ENCODE data around the gene MIPEP.

MIPEP gene

DNA sequence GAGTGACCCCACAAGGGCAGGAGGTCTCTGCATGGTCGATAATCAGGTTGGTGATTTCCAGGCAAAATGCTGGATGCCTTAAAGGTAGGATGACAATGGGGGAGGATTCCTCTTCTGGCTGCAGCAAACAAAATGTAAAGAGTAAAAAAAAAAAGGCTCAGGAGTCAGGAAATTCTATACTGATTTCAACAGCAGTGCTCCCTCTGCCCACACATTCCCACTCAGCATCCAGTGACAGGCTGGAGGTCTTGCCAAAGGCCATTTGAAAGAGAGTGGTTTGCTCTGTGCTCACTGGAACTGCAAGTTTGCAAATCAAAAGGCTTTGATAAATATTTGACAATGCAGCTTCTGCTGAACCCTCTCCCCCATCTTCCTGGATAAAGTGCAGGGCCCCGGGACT is 183.6 kb downstream of the MIPEP start:
- no peak for DNase-seq

DNA sequence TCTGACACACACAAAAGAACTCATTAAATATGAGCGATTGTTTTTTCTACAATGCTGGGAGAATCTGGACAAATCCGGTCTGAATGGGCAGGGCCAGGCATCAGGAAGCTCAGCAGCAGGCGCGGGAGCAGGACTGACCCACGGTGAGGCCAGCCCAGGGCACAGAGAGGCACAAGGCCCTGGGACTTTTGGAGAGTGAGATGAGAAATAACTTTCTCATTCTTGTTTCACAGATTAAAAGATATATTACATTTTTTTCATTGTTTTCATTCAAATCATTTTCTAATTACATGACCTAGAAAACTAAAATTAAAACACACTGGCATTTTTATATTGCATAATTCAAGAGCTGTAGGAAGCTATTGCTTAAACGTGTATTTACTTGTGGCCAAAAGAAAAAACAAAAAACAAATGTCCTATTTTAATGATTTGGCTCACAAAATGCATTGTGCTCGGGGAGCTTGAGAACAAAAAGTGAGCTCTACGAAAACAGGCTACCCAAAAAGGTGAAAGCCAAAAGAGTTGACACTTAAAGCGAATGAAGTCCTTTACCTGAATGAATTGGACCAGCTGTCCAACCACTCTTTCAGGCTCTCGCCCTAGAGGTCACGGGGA is 185.8 kb downstream of the MIPEP start:
- DNase-seq = no peak

DNA sequence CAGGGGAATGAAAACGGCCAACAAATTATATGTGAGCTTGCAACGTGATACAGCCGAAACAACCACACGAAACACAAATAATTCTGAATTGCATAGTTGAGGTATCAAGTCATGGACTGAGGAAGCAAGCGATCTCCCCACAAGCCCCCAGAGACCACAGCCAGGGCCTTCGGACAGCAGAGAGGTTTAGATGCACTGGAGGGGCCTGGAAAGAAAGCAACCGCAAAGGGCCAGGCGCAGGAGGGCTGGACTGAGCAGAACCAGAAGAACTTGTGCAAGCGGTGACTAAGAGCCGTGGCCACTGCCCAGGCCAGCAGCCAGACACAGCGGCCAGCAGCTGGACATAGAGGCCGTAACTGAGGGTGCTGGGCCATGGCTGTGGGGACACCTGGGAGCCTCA is 187.6 kb downstream of the MIPEP start:
- DNase-seq = no peak

GRCh38 chr13:23701186-23701585 is 188.0 kb downstream of the MIPEP start:
- no peak for DNase-seq

DNA sequence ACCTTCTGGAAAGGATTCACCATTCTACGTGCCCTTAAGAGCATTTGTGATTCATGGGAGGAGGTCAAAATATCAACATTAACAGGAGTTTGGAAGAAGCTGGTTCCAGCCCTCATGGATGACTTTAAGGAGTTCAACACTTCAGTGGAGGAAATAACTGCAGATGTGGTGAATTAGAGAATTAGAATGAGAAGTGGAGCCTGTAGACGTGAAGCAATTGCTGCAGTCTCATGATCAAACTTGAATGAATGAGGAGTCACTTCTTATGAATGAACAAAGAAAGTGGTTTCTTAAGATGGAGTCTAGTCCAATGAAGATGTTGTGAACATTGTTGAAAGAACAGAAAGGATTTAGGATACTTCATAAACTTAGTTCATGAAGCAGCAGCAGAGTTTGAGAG is 189.9 kb downstream of the MIPEP start:
- DNase-seq = no peak

GRCh38 chr13:23697772-23698313 is 191.4 kb downstream of the MIPEP start:
- no peak for DNase-seq

DNA sequence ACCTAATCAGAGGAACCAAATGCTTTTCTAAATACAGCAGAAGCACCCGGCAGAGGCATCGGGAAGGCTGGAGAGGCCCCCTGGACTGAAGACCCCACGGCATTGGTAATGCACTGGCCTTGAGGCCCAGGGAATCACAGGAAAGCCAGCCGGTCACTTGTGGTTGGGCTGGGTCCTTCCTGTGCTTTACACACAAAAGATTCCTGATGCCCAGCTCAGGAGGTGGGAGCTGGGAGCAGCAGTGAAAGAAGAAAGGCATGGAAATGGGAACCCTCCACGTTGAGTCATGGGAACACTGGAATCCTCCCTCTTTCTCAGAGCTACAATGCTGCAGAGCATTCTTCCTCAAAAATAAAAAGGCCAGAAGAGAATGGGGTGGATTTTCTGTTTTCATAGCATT is 192.6 kb downstream of the MIPEP start:
- no peak for DNase-seq

DNA sequence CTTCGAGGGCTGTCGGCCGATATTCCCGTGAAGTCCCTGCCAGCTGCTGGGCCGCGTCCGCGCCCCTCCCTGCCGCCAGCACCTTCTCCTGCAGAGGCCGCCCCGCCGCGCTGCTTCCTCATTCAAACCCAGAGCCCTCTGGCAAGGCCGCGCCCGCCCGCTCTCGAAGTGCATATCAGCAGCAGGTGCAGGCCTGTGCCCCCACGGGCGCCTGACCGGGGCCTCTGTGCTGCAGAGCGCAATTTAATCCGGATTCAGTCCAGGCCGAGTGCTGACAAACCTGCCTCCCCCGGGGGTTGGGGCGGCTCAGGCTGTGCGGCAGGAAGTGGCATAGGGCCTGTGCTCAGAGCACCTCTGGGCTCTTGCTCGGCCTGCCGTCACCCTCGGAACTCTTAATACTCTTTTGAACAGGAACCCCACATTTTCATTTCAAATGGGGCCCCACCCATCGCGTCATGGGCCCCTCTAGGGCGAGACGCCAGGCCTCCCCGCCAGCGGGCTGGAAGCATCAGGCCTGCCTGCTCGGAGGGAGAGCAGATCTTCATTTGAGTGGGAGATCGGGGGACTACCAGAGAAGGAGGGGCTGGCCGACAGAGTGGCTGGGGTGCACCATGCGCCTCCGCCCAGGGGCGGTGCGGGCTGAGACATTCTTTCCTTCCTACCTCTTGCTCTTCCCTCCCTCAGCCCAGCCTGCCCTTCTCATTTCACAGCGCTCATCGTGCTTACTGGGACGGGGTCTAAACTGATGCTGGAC is 193.3 kb downstream of the MIPEP start:
- DNase-seq = no peak

DNA sequence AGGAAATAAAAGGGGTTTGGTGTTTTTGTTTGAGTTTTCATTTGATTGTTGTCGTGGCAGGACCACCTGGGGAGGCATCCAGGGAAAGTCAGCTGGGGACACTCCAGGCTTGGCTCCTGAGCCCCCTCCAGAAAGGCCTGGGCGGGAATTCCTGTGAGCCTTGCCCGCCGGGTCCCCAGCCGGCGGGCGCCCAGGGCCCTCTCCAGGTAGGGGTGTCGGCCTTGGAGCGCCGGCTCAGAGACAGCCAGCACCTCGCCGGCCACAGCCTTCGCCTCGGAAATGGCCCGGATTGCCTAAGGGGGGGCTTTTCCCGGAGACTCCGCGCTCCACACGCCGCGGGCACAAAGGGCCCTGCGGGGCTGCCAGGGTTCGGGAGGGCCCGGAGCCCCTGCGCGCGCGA is 194.0 kb downstream of the MIPEP start:
- no peak for DNase-seq

- DNase-seq = no peak
Measured at GRCh38 chr13:23692816-23693215, 196.4 kb downstream of the MIPEP start.

DNA sequence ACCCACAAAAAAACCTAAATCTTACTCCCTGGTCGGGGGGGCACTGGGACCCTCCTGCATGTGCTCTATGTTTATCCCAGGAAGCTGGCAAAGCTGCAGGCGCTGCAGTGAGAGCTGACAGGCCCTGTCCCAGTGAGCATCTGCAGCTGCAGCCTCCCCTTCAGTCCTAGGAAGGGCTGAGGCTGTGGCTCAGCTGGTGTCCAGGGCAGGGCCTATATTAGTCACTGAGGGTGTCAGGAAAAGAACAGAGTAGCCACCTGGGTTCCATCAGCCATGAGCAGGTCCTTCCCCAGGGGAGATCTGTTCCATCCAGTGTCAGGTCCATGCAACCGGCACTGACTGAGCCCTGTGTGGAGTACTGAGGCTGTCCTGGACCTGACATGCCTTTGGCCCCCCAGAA is 198.5 kb downstream of the MIPEP start:
- DNase-seq = no peak

DNA sequence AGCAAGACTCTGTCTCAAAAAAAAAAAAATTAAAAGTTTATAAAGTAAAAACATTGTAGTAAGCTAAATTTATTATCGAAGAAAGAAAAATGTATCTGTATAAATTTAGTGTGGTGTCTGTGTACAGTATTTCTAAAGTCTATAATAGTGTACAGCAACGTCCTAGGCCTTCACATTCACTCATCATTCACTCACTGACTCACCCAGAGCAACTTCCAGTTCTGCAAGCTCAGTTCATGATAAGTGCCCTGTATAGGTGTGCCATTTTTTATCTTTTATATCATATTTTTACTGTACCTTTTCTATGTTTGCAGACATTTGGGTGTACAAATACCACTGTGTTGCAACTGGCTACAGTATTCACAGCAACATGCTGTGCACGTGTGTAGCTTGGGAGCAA is 200.9 kb downstream of the MIPEP start:
- no peak for DNase-seq

GRCh38 chr13:23687614-23688013 is 201.6 kb downstream of the MIPEP start:
- DNase-seq = no peak

DNA sequence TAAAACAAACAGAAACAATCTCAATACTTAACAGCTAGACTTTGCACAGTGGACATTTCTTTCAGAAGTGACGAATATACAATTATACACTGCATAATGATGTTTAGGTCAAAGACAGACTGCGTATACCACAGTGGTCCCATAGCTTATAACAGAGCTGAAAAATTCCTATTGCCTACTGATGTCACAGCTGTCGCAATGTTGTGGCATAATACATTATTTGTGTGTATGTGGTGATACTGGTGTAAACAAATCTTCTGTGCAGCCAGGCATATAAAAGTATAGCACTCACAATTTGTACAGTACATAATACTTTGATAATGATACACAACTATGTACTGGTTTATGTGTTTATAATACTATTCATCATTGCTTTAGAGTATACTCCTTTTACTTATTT is 202.3 kb downstream of the MIPEP start:
- no peak for DNase-seq

DNA sequence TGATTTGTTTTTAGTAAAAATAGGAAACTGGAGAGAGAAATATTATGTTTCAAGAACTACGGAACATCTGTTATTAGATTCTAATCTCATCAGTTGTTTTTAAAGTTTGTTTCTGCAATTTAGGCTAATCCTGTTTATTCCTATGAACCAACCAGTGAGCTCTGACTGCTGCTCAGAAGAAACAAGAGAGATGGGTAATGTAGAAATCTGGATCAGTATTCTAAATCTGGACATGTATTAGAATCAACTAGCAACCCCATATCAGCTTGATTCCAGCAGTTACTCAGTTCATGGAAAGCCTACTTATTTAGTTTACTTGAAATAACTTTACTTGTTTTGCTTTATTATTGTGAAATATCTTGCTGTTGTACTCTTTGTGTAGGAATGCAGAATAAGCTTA is 203.8 kb downstream of the MIPEP start:
- DNase-seq = no peak

GRCh38 chr13:23684647-23685046 is 204.6 kb downstream of the MIPEP start:
- no peak for DNase-seq

DNA sequence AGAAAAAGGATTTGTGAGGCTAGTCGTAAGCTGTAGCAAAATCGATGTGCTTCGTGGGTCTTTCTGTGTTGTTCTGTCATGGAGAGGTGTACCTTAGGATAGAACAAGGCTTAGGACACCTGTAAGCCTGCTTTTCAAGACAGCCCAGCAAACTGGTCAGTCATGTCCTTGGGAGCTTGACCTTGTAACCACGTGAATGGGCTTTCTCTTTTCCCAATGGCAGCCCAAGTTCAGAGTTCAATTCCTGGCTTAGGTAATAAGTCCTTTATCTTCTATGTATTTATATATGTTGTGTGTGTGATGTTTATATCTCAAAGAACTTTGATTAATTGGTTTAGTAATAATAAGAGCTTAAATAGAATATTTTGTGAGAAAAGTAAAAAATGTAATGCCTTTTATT is 206.1 kb downstream of the MIPEP start:
- no peak for DNase-seq

- no peak for DNase-seq
Measured at GRCh38 chr13:23680845-23681669, 208.1 kb downstream of the MIPEP start.
